Colonic mucosa (tissue), 4 donors: ENCODE measurements around the gene SUSD5. TPM values are rescaled to one million over a fixed set of nuclear protein-coding genes. Genes with fewer than 3 reads are reported as not detected.

Source experiments
- DNase-seq: peaks from one replicate; pipeline ENCODE4 v3.0.0-alpha.2; 2020
- H3K27ac ChIP-seq: fragments of 200-600 bp; one replicate; pipeline ENCODE4 v1.8.0; 2021
- H3K27me3 ChIP-seq: fragments of 200-600 bp; one replicate; pipeline ENCODE4 v1.8.0; 2021
- H3K36me3 ChIP-seq: fragments of 200-600 bp; one replicate; pipeline ENCODE4 v1.8.0; 2021
- H3K4me1 ChIP-seq: fragments of 200-600 bp; one replicate; pipeline ENCODE4 v1.8.0; 2021; ENCODE audit warnings: mild to moderate bottlenecking
- H3K4me3 ChIP-seq: fragments of 200-600 bp; one replicate; pipeline ENCODE4 v1.8.0; 2021
- H3K9ac ChIP-seq, 2 donors: one replicate each; pipeline ENCODE4 v1.7.0; 2013; ENCODE audit warnings: control low read depth in 2 of 2, low read depth in 2 of 2, low read length in 2 of 2
- H3K9me3 ChIP-seq: fragments of 200-600 bp; one replicate; pipeline ENCODE4 v1.8.0; 2021
- intact Hi-C: fragments of 100-400 bp; cut with DNase I; formaldehyde crosslinking; loops from one replicate; pipeline ENCODE4 v1.14.1; 2022
- total RNA-seq, 2 donors: library from RNA; stranded (reverse); fragmentation: NEBNext Ultra II Directional in 1 of 2; extraction: Animal tissue kit (Norgen Biotek cat#: 25700) in 1 of 2; gene quantifications; one replicate each; pipeline ENCODE4 v1.2.1, GENCODE V29; 2021
- TF ChIP-seq, protein P1 (sequence below): fragments of 200-600 bp; IDR thresholded peaks from one replicate; pipeline ENCODE4 v1.8.0; 2022; ENCODE audit warnings: antibody characterized with exemption, mild to moderate bottlenecking
- donor health status: healthy.
- donor health status: DM: no; HTN: no; CAD: no.
- donor health status: DM: no; HTN: no; CAD: no.

SUSD5 gene
- total RNA-seq, 2 donors from 2014 or later = 0.17 to 0.35 TPM

DNA sequence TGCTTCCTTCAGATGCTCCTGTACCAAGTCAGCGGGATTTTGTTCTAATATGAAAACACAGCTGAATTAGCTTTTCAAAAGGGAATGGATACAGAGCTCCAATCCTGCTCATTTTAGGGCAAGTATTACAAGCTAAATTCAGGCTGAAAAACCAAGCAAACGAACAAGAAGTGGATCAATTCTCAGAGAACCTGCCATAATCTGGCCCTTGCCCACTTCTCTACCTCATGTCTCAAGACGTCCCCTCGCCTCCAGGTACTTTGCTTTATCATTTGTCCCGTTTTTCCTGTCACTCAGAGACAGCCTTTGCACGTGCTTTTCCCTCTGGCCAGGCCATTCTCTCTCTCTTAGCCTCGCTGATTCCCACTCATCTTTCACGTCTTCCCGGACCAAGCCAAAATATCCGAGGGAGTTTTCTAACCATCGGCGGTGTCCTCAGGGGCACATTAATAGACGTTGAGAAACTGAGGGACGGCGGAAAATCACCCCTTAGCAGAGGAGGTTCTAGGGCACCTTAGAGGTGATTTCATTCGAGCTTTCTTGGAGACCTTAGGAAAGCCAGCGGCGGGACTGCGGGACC is 654 bp downstream of the SUSD5 start:
- H3K27ac ChIP-seq = no peak overlapping the region
- peaks cover 24% of the 10 kb centered on the region for H3K27me3 ChIP-seq
- H3K4me3 ChIP-seq = no peak overlapping the region
- H3K9ac ChIP-seq = no peak overlapping the region
- intact Hi-C loops = no loop called here
- H3K4me1 ChIP-seq = no peaks in the 10 kb centered on the region
- no peak for DNase-seq
- H3K36me3 ChIP-seq = no peaks in the 10 kb centered on the region
- H3K9me3 ChIP-seq = no peaks in the 10 kb centered on the region
- TF ChIP-seq, protein P1, sequence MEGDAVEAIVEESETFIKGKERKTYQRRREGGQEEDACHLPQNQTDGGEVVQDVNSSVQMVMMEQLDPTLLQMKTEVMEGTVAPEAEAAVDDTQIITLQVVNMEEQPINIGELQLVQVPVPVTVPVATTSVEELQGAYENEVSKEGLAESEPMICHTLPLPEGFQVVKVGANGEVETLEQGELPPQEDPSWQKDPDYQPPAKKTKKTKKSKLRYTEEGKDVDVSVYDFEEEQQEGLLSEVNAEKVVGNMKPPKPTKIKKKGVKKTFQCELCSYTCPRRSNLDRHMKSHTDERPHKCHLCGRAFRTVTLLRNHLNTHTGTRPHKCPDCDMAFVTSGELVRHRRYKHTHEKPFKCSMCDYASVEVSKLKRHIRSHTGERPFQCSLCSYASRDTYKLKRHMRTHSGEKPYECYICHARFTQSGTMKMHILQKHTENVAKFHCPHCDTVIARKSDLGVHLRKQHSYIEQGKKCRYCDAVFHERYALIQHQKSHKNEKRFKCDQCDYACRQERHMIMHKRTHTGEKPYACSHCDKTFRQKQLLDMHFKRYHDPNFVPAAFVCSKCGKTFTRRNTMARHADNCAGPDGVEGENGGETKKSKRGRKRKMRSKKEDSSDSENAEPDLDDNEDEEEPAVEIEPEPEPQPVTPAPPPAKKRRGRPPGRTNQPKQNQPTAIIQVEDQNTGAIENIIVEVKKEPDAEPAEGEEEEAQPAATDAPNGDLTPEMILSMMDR = no peak

DNA sequence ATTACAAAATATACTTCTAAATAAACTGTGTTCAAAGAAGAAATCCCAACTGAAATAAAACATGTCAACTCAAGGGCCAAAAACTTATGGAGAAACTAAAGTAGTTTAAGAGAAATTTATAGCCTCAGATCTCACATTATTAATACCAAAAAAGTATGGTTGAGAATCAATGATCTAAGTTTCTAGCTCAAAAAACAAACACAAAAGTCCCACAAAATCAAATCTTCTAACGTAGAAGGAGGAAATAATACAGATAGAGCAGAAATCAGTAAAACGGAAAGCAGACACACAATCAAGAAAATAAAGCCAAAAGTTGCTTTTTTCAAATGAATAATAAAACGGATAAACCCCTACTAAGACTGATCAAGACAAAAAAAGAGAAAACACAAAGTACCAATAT is 2.9 kb downstream of the SUSD5 start:
- H3K27ac ChIP-seq = no peak overlapping the region
- H3K4me1 ChIP-seq = no peaks in the 10 kb centered on the region
- no peak overlapping the region for H3K9ac ChIP-seq
- H3K9me3 ChIP-seq = no peaks in the 10 kb centered on the region
- peaks cover 24% of the 10 kb centered on the region for H3K27me3 ChIP-seq
- intact Hi-C loops = no loop called here
- no peaks in the 10 kb centered on the region for H3K36me3 ChIP-seq
- no peak overlapping the region for H3K4me3 ChIP-seq
- no peak for DNase-seq
- TF ChIP-seq, protein P1 = no peak

GRCh38 chr3:33212406-33212805 is 6.2 kb downstream of the SUSD5 start:
- Histone ChIP-seq H3K36me3 (no peaks in the 10 kb centered on the region), H3K9me3 (no peaks in the 10 kb centered on the region), H3K4me3 (no peak overlapping the region), H3K27me3 (no peaks in the 10 kb centered on the region), H3K27ac (no peak overlapping the region), H3K9ac (no peak overlapping the region), H3K4me1 (no peaks in the 10 kb centered on the region)
- intact Hi-C loops = no loop called here
- TF ChIP-seq, protein P1 = no peak
- no peak for DNase-seq

GRCh38 chr3:33211444-33211843 is 7.2 kb downstream of the SUSD5 start:
- Histone ChIP-seq H3K4me1 (no peaks in the 10 kb centered on the region), H3K9ac (no peak overlapping the region), H3K36me3 (no peaks in the 10 kb centered on the region), H3K27ac (no peak overlapping the region), H3K4me3 (no peak overlapping the region), H3K27me3 (no peaks in the 10 kb centered on the region), H3K9me3 (no peaks in the 10 kb centered on the region)
- intact Hi-C loops = no loop called here
- TF ChIP-seq, protein P1 = no peak
- no peak for DNase-seq

- no peak for DNase-seq
- H3K36me3 ChIP-seq = no peaks in the 10 kb centered on the region
- no peak overlapping the region for H3K4me3 ChIP-seq
- H3K9ac ChIP-seq = no peak overlapping the region
- intact Hi-C loops = no loop called here
- H3K9me3 ChIP-seq = no peaks in the 10 kb centered on the region
- no peaks in the 10 kb centered on the region for H3K4me1 ChIP-seq
- no peaks in the 10 kb centered on the region for H3K27me3 ChIP-seq
- TF ChIP-seq, protein P1 = no peak
- H3K27ac ChIP-seq = no peak overlapping the region
Measured at GRCh38 chr3:33209357-33209756, 9.3 kb downstream of the SUSD5 start.
